GM20000 (cell line): ENCODE measurements around the gene TLR2.
A peak's percentile ranks its signal among the peaks of the same experiment; 100 is the strongest.

Source experiments
- DNase-seq: peaks from one replicate; pipeline ENCODE4 v3.0.0; 2012; ENCODE audit warnings: low spot score
- CTCF ChIP-seq: IDR thresholded peaks from 2 replicates; pipeline ENCODE4 v1.5.1; 2012; ENCODE audit warnings: mild to moderate bottlenecking, control low read depth; ENCODE audit errors: extremely low read depth, missing control alignments

TLR2 gene

GRCh38 chr4:153748378-153748777, 64.3 kb downstream of the TLR2 start:
- no peak for TF ChIP-seq CTCF
- DNase-seq = no peak

- peak; percentile 51 for TF ChIP-seq CTCF
- DNase-seq = peak; percentile 75
Observed at GRCh38 chr4:153750197-153750817, 66.2 kb downstream of the TLR2 start.

- DNase-seq = no peak
- TF ChIP-seq CTCF = no peak
Observed at GRCh38 chr4:153755186-153755585, 71.1 kb downstream of the TLR2 start.
